Measurements from ENCODE around the gene POU3F4.

Gene POU3F4

GRCh38 chrX:83535417-83536196 lies 27.5 kb downstream of the POU3F4 start:
- TF ChIP-seq, protein P1, sequence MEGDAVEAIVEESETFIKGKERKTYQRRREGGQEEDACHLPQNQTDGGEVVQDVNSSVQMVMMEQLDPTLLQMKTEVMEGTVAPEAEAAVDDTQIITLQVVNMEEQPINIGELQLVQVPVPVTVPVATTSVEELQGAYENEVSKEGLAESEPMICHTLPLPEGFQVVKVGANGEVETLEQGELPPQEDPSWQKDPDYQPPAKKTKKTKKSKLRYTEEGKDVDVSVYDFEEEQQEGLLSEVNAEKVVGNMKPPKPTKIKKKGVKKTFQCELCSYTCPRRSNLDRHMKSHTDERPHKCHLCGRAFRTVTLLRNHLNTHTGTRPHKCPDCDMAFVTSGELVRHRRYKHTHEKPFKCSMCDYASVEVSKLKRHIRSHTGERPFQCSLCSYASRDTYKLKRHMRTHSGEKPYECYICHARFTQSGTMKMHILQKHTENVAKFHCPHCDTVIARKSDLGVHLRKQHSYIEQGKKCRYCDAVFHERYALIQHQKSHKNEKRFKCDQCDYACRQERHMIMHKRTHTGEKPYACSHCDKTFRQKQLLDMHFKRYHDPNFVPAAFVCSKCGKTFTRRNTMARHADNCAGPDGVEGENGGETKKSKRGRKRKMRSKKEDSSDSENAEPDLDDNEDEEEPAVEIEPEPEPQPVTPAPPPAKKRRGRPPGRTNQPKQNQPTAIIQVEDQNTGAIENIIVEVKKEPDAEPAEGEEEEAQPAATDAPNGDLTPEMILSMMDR (IDR thresholded peaks at IDR 0.05; ENCODE audit: insufficient read depth, missing control alignments), result no peak
- FAIRE-seq (no peak), DNase-seq (ENCODE audit: insufficient read length, low spot score) (no peak)

All from D721Med (cell line).